Glutamatergic neuron (in vitro differentiated cells): ENCODE measurements around the gene MCEMP1. TPM values are rescaled to one million over a fixed set of nuclear protein-coding genes. Genes with fewer than 3 reads are reported as not detected.

Experiments
- DNase-seq: peaks from one replicate; pipeline ENCODE4 v3.0.0; 2022
- H3K27ac Mint-ChIP-seq: one replicate; pipeline ENCODE4 v1.8.0; 2020; ENCODE audit warnings: mild to moderate bottlenecking, mixed read lengths, inconsistent platforms; ENCODE audit not compliant: unreplicated experiment
- H3K27me3 Mint-ChIP-seq: one replicate; pipeline ENCODE4 v1.8.0; 2020; ENCODE audit warnings: mild to moderate bottlenecking, moderate library complexity, mixed read lengths, inconsistent platforms; ENCODE audit not compliant: unreplicated experiment
- H3K36me3 Mint-ChIP-seq: one replicate; pipeline ENCODE4 v1.8.0; 2020; ENCODE audit warnings: mild to moderate bottlenecking, mixed read lengths, inconsistent platforms; ENCODE audit not compliant: unreplicated experiment
- H3K4me1 Mint-ChIP-seq: one replicate; pipeline ENCODE4 v1.8.0; 2020; ENCODE audit warnings: mild to moderate bottlenecking, low read depth, mixed read lengths, inconsistent platforms; ENCODE audit not compliant: unreplicated experiment
- H3K4me3 Mint-ChIP-seq: one replicate; pipeline ENCODE4 v1.8.0; 2020; ENCODE audit warnings: mild to moderate bottlenecking, mixed read lengths, inconsistent platforms; ENCODE audit not compliant: unreplicated experiment
- H3K9me3 Mint-ChIP-seq: one replicate; pipeline ENCODE4 v1.8.0; 2020; ENCODE audit warnings: mild to moderate bottlenecking, moderate library complexity, mixed read lengths, inconsistent platforms; ENCODE audit not compliant: unreplicated experiment
- CTCF ChIP-seq: fragments of 200-600 bp; sonication (generic); IDR thresholded peaks from one replicate; pipeline ENCODE4 v1.5.0; 2021; ENCODE audit not compliant: partially characterized antibody, unreplicated experiment
- total RNA-seq: library from RNA; stranded (reverse); fragmentation: NEBNext Ultra II Directional; extraction: Animal tissue kit (Norgen Biotek cat#: 25700); gene quantifications from one replicate; pipeline ENCODE4 v1.2.1, GENCODE V29; 2021; ENCODE audit not compliant: unreplicated experiment

The MCEMP1 gene
- total RNA-seq, 1 donor from 2014 or later, result not detected

DNA sequence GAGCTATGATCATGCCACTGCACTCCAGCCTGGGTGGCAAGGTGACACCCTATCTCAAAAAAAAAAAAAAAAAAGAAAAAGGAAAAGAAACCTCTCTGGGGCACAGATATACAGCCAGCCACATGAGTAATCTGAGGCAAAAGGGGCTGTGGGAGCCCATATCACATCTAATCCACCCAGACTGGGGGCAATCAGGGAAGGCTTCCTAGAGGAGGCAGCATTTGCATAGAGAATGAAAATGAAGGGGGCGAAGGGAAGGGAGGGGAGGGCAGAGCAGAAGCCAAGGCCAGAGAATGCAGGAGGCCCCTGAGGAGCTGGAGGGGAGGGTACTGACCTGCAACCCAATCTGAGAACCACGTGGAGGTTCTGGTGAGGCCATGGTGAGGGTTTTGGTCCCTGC is 26.7 kb upstream of the MCEMP1 start:
- Mint-ChIP-seq H3K36me3 (peaks cover 4% of the 10 kb centered on the region), H3K27ac (no peak overlapping the region), H3K27me3 (peaks cover 14% of the 10 kb centered on the region), H3K4me3 (no peak overlapping the region), H3K4me1 (peaks cover 9% of the 10 kb centered on the region), H3K9me3 (peaks cover 8% of the 10 kb centered on the region)
- no peak for DNase-seq
- TF ChIP-seq CTCF, result no peak

- TF ChIP-seq CTCF, result peak; percentile 99
- peak overlapping the region; percentile 52 for H3K4me3 Mint-ChIP-seq
- H3K27ac Mint-ChIP-seq, result peak overlapping the region; percentile 48
- H3K27me3 Mint-ChIP-seq, result peaks cover 11% of the 10 kb centered on the region
- H3K4me1 Mint-ChIP-seq, result peaks cover 6% of the 10 kb centered on the region
- H3K36me3 Mint-ChIP-seq, result peaks cover 4% of the 10 kb centered on the region
- DNase-seq, result peak; percentile 89
- peaks cover 8% of the 10 kb centered on the region for H3K9me3 Mint-ChIP-seq
Measured at GRCh38 chr19:7652061-7652641, 24.7 kb upstream of the MCEMP1 start.

- Mint-ChIP-seq H3K27me3 (peaks cover 11% of the 10 kb centered on the region), H3K9me3 (peaks cover 8% of the 10 kb centered on the region), H3K36me3 (peaks cover 4% of the 10 kb centered on the region), H3K4me1 (peaks cover 6% of the 10 kb centered on the region), H3K27ac (no peak overlapping the region), H3K4me3 (no peak overlapping the region)
- no peak for TF ChIP-seq CTCF
- DNase-seq, result no peak
Measured at GRCh38 chr19:7654401-7654800, 22.5 kb upstream of the MCEMP1 start.

GRCh38 chr19:7655581-7655980 is 21.3 kb upstream of the MCEMP1 start:
- TF ChIP-seq CTCF, result no peak
- peaks cover 8% of the 10 kb centered on the region for H3K9me3 Mint-ChIP-seq
- no peak overlapping the region for H3K4me3 Mint-ChIP-seq
- H3K27me3 Mint-ChIP-seq, result peaks cover 9% of the 10 kb centered on the region
- peaks cover 4% of the 10 kb centered on the region for H3K36me3 Mint-ChIP-seq
- no peak overlapping the region for H3K27ac Mint-ChIP-seq
- no peak for DNase-seq
- peaks cover 6% of the 10 kb centered on the region for H3K4me1 Mint-ChIP-seq

DNA sequence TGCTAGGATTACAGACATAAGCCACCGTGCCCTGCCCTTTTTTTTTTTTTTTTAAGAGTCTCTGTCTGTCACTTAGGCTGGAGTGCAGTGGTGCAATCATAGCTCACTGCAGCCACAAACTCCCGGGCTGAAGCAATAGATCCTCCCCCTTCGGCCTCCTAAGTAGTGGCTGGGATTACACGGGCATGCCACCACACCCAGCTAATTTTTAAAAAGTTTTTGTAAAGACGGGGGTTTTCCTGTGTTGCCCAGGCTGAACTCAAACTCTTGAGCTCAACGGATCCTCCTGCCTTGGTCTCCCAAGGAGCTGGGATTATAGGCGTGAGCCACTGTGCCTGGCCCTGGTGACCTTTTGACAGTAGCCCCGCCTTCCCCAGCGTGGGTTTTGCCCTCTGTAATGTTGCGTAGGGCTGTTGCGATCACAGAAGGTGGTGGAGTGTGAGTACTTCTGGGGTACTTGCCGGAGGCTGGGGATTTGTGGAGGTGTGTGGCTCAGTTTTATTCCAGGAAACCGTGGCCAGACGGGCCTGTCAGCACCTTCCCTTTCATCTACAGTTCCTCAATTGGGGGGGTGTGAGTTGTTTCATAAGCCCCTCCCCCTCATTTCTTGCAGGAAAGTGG is 19.6 kb upstream of the MCEMP1 start:
- Mint-ChIP-seq H3K4me3 (no peak overlapping the region), H3K9me3 (peaks cover 6% of the 10 kb centered on the region), H3K36me3 (peaks cover 4% of the 10 kb centered on the region), H3K4me1 (peaks cover 5% of the 10 kb centered on the region), H3K27ac (no peak overlapping the region), H3K27me3 (peaks cover 7% of the 10 kb centered on the region)
- TF ChIP-seq CTCF, result no peak
- DNase-seq, result no peak
